ENCODE results near the gene DYNLL1.

DNA sequence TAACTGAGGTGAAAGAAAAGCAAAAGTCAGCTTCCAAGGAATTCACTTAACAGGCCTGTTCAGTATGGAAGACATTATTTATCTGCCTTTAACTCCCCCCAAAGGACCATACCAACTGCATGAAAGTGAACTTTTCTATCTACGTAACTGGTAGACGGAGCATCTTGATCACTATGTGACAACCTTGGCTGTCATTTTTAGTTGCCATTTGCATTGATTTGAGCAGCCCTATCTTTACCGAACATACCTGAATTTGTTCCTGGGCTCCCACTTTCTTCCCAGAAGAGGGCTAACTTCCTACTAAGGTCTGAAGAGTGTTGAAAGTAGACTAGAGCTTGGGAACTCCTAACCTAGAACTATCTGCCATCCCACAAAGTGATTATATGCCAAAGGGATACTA, 35.8 kb upstream of the DYNLL1 start:
- TF ChIP-seq, protein P1, sequence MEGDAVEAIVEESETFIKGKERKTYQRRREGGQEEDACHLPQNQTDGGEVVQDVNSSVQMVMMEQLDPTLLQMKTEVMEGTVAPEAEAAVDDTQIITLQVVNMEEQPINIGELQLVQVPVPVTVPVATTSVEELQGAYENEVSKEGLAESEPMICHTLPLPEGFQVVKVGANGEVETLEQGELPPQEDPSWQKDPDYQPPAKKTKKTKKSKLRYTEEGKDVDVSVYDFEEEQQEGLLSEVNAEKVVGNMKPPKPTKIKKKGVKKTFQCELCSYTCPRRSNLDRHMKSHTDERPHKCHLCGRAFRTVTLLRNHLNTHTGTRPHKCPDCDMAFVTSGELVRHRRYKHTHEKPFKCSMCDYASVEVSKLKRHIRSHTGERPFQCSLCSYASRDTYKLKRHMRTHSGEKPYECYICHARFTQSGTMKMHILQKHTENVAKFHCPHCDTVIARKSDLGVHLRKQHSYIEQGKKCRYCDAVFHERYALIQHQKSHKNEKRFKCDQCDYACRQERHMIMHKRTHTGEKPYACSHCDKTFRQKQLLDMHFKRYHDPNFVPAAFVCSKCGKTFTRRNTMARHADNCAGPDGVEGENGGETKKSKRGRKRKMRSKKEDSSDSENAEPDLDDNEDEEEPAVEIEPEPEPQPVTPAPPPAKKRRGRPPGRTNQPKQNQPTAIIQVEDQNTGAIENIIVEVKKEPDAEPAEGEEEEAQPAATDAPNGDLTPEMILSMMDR (IDR thresholded peaks at IDR 0.05; ENCODE audit: low read depth, low read length) = no peak
- TF ChIP-seq POLR2A (IDR thresholded peaks at IDR 0.05; ENCODE audit: extremely low read depth, insufficient read length) (no peak), MYC (IDR thresholded peaks at IDR 0.05; ENCODE audit: low read depth, low read length) (no peak)
- TF ChIP-seq, protein P2, sequence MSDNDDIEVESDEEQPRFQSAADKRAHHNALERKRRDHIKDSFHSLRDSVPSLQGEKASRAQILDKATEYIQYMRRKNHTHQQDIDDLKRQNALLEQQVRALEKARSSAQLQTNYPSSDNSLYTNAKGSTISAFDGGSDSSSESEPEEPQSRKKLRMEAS (IDR thresholded peaks at IDR 0.05; ENCODE audit: low read depth, low read length) = no peak
